Measurements from ENCODE around the gene NHERF2.

- TF ChIP-seq POLR2A (IDR thresholded peaks at IDR 0.05; ENCODE audit: low read length) (no peak), GATA1 (IDR thresholded peaks at IDR 0.05; ENCODE audit: low read depth, low read length) (no peak)
Measured at GRCh38 chr16:2036200-2036966, 9.7 kb downstream of the NHERF2 start.
